ENCODE results near the gene PCDHGB2. TPM values are rescaled to one million over a fixed set of nuclear protein-coding genes. Genes with fewer than 3 reads are reported as not detected.

PCDHGB2 gene
- total and polyA plus RNA-seq, 3 donors from 2014 or later = 1.5 to 20.4 (median 16.6) TPM

GRCh38 chr5:141351591-141351990 lies 8.2 kb upstream of the PCDHGB2 start:
- intact Hi-C loops (cut with DNase I; ENCODE audit: low total_unique reads) = no loop called here
- no peaks in the 10 kb centered on the region for H3K27me3 ChIP-seq
- H3K36me3 ChIP-seq (ENCODE audit: low read depth, missing control alignments) = no peaks in the 10 kb centered on the region
- 29% methylated on average over 6 to 28 of the region's 36 CpGs for WGBS, 2 donors
- H3K9me3 ChIP-seq = no peaks in the 10 kb centered on the region
- TF ChIP-seq POLR2A (IDR thresholded peaks at IDR 0.05) = no peak
- TF ChIP-seq, protein P1, sequence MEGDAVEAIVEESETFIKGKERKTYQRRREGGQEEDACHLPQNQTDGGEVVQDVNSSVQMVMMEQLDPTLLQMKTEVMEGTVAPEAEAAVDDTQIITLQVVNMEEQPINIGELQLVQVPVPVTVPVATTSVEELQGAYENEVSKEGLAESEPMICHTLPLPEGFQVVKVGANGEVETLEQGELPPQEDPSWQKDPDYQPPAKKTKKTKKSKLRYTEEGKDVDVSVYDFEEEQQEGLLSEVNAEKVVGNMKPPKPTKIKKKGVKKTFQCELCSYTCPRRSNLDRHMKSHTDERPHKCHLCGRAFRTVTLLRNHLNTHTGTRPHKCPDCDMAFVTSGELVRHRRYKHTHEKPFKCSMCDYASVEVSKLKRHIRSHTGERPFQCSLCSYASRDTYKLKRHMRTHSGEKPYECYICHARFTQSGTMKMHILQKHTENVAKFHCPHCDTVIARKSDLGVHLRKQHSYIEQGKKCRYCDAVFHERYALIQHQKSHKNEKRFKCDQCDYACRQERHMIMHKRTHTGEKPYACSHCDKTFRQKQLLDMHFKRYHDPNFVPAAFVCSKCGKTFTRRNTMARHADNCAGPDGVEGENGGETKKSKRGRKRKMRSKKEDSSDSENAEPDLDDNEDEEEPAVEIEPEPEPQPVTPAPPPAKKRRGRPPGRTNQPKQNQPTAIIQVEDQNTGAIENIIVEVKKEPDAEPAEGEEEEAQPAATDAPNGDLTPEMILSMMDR (IDR thresholded peaks at IDR 0.05) = no peak
- H3K4me3 ChIP-seq = no peak overlapping the region
- DNase-seq = no peak
- no peaks in the 10 kb centered on the region for H3K4me1 ChIP-seq
- no peak overlapping the region for H3K27ac ChIP-seq

DNA sequence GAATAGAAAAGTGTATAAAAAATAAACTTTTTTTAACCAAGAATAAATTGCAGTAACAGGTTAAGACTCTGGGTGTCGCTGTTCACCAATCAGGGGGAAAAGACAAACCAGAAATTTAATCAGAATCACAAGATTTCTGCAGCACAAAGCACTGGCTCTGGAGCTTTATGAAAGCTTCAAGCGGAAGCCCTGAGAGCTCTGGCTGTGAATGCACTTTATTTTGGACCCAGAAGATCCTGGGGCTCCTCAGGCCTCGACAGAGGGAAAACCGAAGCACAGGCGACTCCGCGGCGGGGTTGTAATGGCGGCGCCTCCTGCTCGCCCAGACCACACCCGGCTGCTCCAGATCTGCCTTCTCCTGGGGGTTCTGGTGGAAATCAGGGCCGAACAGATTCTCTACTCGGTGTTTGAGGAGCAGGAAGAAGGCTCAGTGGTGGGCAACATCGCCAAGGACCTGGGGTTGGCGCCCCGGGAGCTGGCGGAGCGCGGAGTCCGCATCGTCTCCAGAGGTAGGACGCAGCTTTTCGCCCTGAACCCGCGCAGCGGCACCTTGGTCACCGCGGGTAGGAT lies 4.8 kb upstream of the PCDHGB2 start, which contains the start of gene PCDHGA4:
Gene PCDHGA4, plus strand, starts transcription at position 122 of the 570 bp plus-strand sequence. Its CDS starts 87 bp downstream, at position 209.
- H3K36me3 ChIP-seq (ENCODE audit: low read depth, missing control alignments) = no peaks in the 10 kb centered on the region
- DNase-seq = no peak
- H3K4me1 ChIP-seq = no peaks in the 10 kb centered on the region
- intact Hi-C loops (cut with DNase I; ENCODE audit: low total_unique reads) = no loop called here
- H3K9me3 ChIP-seq = no peaks in the 10 kb centered on the region
- no peak within 1 kb of the TSS for H3K27ac ChIP-seq
- 11% methylated on average over 25 to 29 of the region's 29 CpGs for WGBS, 2 donors
- TF ChIP-seq POLR2A (IDR thresholded peaks at IDR 0.05) = no peak
- TF ChIP-seq, protein P1 (IDR thresholded peaks at IDR 0.05) = peak in 2 of 3 experiments; percentile 38 to 51
- H3K27me3 ChIP-seq = no peaks in the 10 kb centered on the region
- peak within 1 kb of the TSS in 1 of 2 donors; percentile 36 for H3K4me3 ChIP-seq

DNA sequence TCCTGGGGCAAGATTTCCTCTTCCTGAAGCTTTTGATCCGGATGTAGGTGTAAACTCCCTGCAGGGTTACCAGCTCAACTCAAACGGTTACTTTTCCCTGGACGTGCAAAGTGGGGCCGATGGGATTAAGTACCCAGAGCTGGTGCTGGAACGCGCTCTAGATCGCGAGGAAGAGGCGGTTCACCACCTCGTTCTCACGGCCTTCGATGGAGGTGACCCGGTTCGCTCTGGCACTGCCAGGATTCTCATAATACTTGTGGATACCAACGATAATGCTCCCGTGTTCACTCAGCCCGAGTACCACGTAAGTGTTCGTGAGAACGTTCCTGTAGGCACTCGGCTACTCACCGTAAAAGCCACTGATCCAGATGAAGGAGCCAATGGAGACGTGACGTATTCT lies 4.2 kb upstream of the PCDHGB2 start:
- DNase-seq = no peak
- Histone ChIP-seq H3K4me1 (no peaks in the 10 kb centered on the region), H3K36me3 (ENCODE audit: low read depth, missing control alignments) (no peaks in the 10 kb centered on the region), H3K27ac (no peak overlapping the region), H3K4me3 (no peak overlapping the region), H3K27me3 (no peaks in the 10 kb centered on the region), H3K9me3 (no peaks in the 10 kb centered on the region)
- WGBS, 2 donors = 23 to 41% methylated on average over 22 to 24 of the region's 24 CpGs
- intact Hi-C loops (cut with DNase I; ENCODE audit: low total_unique reads) = no loop called here
- no peak for TF ChIP-seq POLR2A (IDR thresholded peaks at IDR 0.05)
- TF ChIP-seq, protein P1 (IDR thresholded peaks at IDR 0.05) = no peak

DNA sequence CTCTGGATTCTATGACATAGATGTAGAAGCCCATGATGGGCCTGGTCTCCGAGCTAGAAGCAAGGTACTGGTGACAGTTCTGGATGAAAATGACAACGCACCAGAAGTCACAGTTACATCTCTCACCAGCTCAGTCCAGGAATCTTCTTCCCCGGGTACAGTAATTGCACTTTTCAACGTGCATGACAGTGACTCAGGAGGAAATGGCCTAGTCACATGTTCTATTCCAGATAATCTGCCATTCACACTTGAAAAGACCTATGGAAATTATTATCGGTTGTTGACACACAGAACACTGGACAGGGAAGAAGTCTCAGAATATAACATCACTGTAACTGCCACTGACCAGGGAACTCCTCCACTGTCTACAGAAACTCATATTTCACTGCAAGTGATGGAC lies 3.7 kb upstream of the PCDHGB2 start:
- DNase-seq = no peak
- TF ChIP-seq POLR2A (IDR thresholded peaks at IDR 0.05) = no peak
- TF ChIP-seq, protein P1 (IDR thresholded peaks at IDR 0.05) = no peak
- 39 to 56% methylated on average over 5 of the region's 5 CpGs for WGBS, 2 donors
- no peaks in the 10 kb centered on the region for H3K9me3 ChIP-seq
- H3K36me3 ChIP-seq (ENCODE audit: low read depth, missing control alignments) = no peaks in the 10 kb centered on the region
- intact Hi-C loops (cut with DNase I; ENCODE audit: low total_unique reads) = no loop called here
- no peak overlapping the region for H3K4me3 ChIP-seq
- H3K27ac ChIP-seq = no peak overlapping the region
- H3K4me1 ChIP-seq = no peaks in the 10 kb centered on the region
- H3K27me3 ChIP-seq = no peaks in the 10 kb centered on the region

GRCh38 chr5:141356950-141357349 lies 2.8 kb upstream of the PCDHGB2 start:
- H3K9me3 ChIP-seq = no peaks in the 10 kb centered on the region
- no peak for DNase-seq
- 34 to 72% methylated on average over 3 to 13 of the region's 19 CpGs for WGBS, 2 donors
- intact Hi-C loops (cut with DNase I; ENCODE audit: low total_unique reads) = no loop called here
- no peak overlapping the region for H3K4me3 ChIP-seq
- H3K4me1 ChIP-seq = no peaks in the 10 kb centered on the region
- no peak overlapping the region for H3K27ac ChIP-seq
- TF ChIP-seq, protein P1 (IDR thresholded peaks at IDR 0.05) = no peak
- no peak for TF ChIP-seq POLR2A (IDR thresholded peaks at IDR 0.05)
- no peaks in the 10 kb centered on the region for H3K36me3 ChIP-seq (ENCODE audit: low read depth, missing control alignments)
- no peaks in the 10 kb centered on the region for H3K27me3 ChIP-seq
